SK-N-SH treated with all-trans-retinoic acid at 6 μM for 48 hours (cell line): ENCODE data around the gene OSBPL5.

Experiments
- ATAC-seq: fragments of 200-7000 bp; cut with Tn5 transposase; 3 replicates; pipeline ENCODE4 v1.9.1; 2020; ENCODE audit warnings: mild to moderate bottlenecking, moderate library complexity
- ARNTL ChIP-seq: fragments of 450-650 bp; formaldehyde crosslinking; IDR thresholded peaks from 2 replicates; pipeline ENCODE4 v1.5.0; 2020; ENCODE audit warnings: low read depth, mild to moderate bottlenecking, moderate library complexity, borderline replicate concordance
- BACH2 ChIP-seq: fragments of 250-450 bp; sonication (Bioruptor Pico); IDR thresholded peaks from 2 replicates; pipeline ENCODE4 v1.9.0; 2021; ENCODE audit warnings: mild to moderate bottlenecking, borderline replicate concordance
- CSDC2 ChIP-seq: fragments of 250-450 bp; sonication (Bioruptor Pico); IDR thresholded peaks from 2 replicates; pipeline ENCODE4 v1.5.0; 2020; ENCODE audit warnings: mild to moderate bottlenecking, moderate library complexity
- CSRNP3 ChIP-seq: fragments of 250-450 bp; sonication (Bioruptor Pico); IDR thresholded peaks from 2 replicates; pipeline ENCODE4 v1.5.1; 2021; ENCODE audit warnings: mild to moderate bottlenecking, moderate library complexity
- ESRRG ChIP-seq: fragments of 250-450 bp; sonication (Bioruptor Pico); IDR thresholded peaks from 2 replicates; pipeline ENCODE4 v1.6.1; 2021; ENCODE audit warnings: mild to moderate bottlenecking
- GLIS3 ChIP-seq: fragments of 250-450 bp; sonication (Bioruptor Pico); IDR thresholded peaks from 2 replicates; pipeline ENCODE4 v1.5.0; 2020; ENCODE audit warnings: mild to moderate bottlenecking, moderate library complexity
- OSR1 ChIP-seq: fragments of 250-450 bp; sonication (Bioruptor Pico); IDR thresholded peaks from 2 replicates; pipeline ENCODE4 v1.8.0; 2022; ENCODE audit warnings: moderate library complexity, mild to moderate bottlenecking, inconsistent platforms
- PATZ1 ChIP-seq: fragments of 250-450 bp; sonication (Bioruptor Pico); IDR thresholded peaks from 2 replicates; pipeline ENCODE4 v1.8.0; 2020; ENCODE audit warnings: mild to moderate bottlenecking, moderate library complexity, borderline replicate concordance
- PPARA ChIP-seq: fragments of 250-450 bp; sonication (Bioruptor Pico); IDR thresholded peaks from 2 replicates; pipeline ENCODE4 v1.5.0; 2020; ENCODE audit warnings: mild to moderate bottlenecking, borderline replicate concordance
- RARB ChIP-seq: fragments of 250-450 bp; sonication (Bioruptor Pico); IDR thresholded peaks from 2 replicates; pipeline ENCODE4 v1.8.0; 2021; ENCODE audit warnings: mild to moderate bottlenecking, moderate library complexity
- SNAI2 ChIP-seq: fragments of 250-450 bp; sonication (Bioruptor Pico); IDR thresholded peaks from 2 replicates; pipeline ENCODE4 v1.5.0; 2020; ENCODE audit warnings: mild to moderate bottlenecking, moderate library complexity
- TCF4 ChIP-seq: fragments of 250-450 bp; sonication (Bioruptor Pico); IDR thresholded peaks from 2 replicates; pipeline ENCODE4 v1.8.0; 2021; ENCODE audit warnings: mild to moderate bottlenecking, moderate library complexity, borderline replicate concordance
- TOX ChIP-seq: fragments of 250-450 bp; sonication (Bioruptor Pico); IDR thresholded peaks from 2 replicates; pipeline ENCODE4 v1.8.0; 2021; ENCODE audit warnings: mild to moderate bottlenecking, moderate library complexity, borderline replicate concordance
- ZC3H10 ChIP-seq: fragments of 250-450 bp; sonication (Bioruptor Pico); IDR thresholded peaks from 2 replicates; pipeline ENCODE4 v1.5.1; 2021; ENCODE audit warnings: mild to moderate bottlenecking, moderate library complexity
- ZFP3 ChIP-seq: fragments of 250-450 bp; sonication (Bioruptor Pico); IDR thresholded peaks from 2 replicates; pipeline ENCODE4 v1.5.0; 2020; ENCODE audit warnings: mild to moderate bottlenecking, moderate library complexity
- ZFP30 ChIP-seq: fragments of 450-650 bp; formaldehyde crosslinking; IDR thresholded peaks from 2 replicates; pipeline ENCODE4 v1.5.0; 2022; ENCODE audit warnings: mild to moderate bottlenecking, moderate library complexity
- ZNF565 ChIP-seq: fragments of 450-650 bp; formaldehyde crosslinking; conservative IDR thresholded peaks from 2 replicates; pipeline ENCODE4 v1.5.0; 2020; ENCODE audit warnings: low read depth, mild to moderate bottlenecking, moderate library complexity
- ZNF70 ChIP-seq: fragments of 450-650 bp; formaldehyde crosslinking; IDR thresholded peaks from 2 replicates; pipeline ENCODE4 v1.5.0; 2020; ENCODE audit warnings: mild to moderate bottlenecking, moderate library complexity
- ZNF8 ChIP-seq: fragments of 450-650 bp; formaldehyde crosslinking; IDR thresholded peaks from 2 replicates; pipeline ENCODE4 v1.5.0; 2020; ENCODE audit warnings: mild to moderate bottlenecking, moderate library complexity
- TF ChIP-seq, protein P1 (sequence below): fragments of 250-450 bp; sonication (Bioruptor Pico); IDR thresholded peaks from 2 replicates; pipeline ENCODE4 v1.8.0; 2021; ENCODE audit warnings: low read depth, mild to moderate bottlenecking, moderate library complexity, borderline replicate concordance
- TF ChIP-seq, protein P2 (sequence below): fragments of 250-450 bp; sonication (Bioruptor Pico); IDR thresholded peaks from 2 replicates; pipeline ENCODE4 v1.5.0; 2020; ENCODE audit warnings: mild to moderate bottlenecking, moderate library complexity

The OSBPL5 gene

DNA sequence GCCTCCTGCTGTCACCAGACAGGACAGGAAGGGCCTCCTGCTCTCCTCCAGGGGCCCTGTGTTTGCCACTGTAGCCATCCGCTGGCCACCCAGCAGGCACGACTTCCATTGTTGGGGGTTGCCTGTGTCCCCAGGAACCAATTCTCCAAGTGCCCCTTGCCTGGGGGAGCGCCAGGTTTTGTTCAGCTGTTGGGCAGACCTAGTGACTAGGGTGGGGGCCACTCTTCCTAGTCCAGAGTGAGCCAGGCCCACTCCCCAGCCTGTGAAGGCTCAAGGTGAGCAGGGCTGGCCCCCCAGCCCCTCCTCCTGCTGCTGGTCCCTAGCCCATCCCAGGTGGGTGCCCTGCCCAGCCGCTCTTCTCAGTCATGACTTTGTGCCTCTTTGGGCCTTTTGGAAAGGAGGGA, 30.9 kb downstream of the OSBPL5 start:
- TF ChIP-seq CSDC2 (CRISPR knock-in tag) = no peak
- TF ChIP-seq GLIS3 = no peak
- no peak for TF ChIP-seq BACH2 (CRISPR knock-in tag)
- no peak for TF ChIP-seq PPARA (CRISPR knock-in tag)
- no peak for TF ChIP-seq PATZ1 (CRISPR knock-in tag)
- no peak for TF ChIP-seq CSRNP3 (CRISPR knock-in tag)
- TF ChIP-seq ZC3H10 = no peak
- TF ChIP-seq ZFP30 (CRISPR knock-in tag) = no peak
- TF ChIP-seq TCF4 = no peak
- TF ChIP-seq, protein P1, sequence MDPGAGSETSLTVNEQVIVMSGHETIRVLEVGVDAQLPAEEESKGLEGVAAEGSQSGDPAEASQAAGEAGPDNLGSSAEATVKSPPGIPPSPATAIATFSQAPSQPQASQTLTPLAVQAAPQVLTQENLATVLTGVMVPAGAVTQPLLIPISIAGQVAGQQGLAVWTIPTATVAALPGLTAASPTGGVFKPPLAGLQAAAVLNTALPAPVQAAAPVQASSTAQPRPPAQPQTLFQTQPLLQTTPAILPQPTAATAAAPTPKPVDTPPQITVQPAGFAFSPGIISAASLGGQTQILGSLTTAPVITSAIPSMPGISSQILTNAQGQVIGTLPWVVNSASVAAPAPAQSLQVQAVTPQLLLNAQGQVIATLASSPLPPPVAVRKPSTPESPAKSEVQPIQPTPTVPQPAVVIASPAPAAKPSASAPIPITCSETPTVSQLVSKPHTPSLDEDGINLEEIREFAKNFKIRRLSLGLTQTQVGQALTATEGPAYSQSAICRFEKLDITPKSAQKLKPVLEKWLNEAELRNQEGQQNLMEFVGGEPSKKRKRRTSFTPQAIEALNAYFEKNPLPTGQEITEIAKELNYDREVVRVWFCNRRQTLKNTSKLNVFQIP (CRISPR knock-in tag) = no peak
- no peak for TF ChIP-seq RARB (CRISPR knock-in tag)
- TF ChIP-seq ZNF70 = no peak
- no peak for TF ChIP-seq ESRRG (CRISPR knock-in tag)
- no peak for TF ChIP-seq ARNTL
- no peak for TF ChIP-seq TOX
- no peak for TF ChIP-seq OSR1
- TF ChIP-seq ZFP3 (CRISPR knock-in tag) = no peak
- TF ChIP-seq, protein P2, sequence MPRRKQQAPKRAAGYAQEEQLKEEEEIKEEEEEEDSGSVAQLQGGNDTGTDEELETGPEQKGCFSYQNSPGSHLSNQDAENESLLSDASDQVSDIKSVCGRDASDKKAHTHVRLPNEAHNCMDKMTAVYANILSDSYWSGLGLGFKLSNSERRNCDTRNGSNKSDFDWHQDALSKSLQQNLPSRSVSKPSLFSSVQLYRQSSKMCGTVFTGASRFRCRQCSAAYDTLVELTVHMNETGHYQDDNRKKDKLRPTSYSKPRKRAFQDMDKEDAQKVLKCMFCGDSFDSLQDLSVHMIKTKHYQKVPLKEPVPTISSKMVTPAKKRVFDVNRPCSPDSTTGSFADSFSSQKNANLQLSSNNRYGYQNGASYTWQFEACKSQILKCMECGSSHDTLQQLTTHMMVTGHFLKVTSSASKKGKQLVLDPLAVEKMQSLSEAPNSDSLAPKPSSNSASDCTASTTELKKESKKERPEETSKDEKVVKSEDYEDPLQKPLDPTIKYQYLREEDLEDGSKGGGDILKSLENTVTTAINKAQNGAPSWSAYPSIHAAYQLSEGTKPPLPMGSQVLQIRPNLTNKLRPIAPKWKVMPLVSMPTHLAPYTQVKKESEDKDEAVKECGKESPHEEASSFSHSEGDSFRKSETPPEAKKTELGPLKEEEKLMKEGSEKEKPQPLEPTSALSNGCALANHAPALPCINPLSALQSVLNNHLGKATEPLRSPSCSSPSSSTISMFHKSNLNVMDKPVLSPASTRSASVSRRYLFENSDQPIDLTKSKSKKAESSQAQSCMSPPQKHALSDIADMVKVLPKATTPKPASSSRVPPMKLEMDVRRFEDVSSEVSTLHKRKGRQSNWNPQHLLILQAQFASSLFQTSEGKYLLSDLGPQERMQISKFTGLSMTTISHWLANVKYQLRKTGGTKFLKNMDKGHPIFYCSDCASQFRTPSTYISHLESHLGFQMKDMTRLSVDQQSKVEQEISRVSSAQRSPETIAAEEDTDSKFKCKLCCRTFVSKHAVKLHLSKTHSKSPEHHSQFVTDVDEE = no peak
- no peak for TF ChIP-seq ZNF565 (CRISPR knock-in tag)
- no peak for TF ChIP-seq ZNF8 (CRISPR knock-in tag)
- ATAC-seq = no peak

DNA sequence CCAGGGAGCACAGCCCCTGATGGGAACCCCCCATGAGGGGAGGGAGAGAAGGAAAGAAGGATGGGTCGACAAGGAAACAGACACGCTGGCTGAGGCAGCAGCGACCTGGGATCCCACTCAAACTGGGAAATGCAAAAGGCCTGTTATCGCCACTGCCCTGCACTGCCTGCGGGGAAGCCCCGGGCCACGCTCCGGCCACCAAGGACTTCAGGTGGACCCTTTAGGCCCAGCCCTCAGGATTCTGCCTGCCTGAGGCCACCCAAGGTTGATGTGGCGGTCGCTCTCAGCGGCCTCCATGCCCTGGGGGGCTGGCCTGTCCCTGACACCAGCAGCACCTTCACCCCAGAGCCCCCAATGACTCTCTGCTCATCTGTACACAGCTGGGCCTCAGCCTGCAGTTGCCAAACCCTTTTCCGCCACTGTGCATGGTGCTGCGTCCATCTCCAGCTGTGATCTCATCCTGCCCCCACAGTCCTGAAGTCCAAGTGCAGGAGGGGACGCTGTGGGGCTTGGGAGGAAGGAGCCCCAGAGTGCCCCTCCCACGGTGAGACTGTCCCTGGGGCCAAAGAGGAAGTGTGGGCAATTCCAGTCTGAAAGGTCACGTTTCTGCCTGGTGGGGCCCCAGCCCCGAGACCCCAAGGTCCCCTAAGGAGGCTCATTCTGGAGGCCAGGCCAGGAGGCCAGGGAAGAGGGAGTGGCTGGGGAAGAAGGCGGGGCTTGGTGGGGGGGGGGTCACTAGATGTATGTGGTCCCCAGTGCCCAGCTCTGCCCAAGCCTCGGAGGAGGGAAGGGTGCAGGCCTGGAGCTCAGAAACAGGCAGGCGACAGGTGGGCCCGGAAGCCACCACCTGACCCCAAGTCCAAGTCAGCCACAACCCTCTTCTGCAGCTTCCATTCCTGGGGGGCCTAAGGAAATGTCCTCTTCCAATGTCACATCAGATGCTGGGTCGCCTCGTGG, 31.6 kb downstream of the OSBPL5 start:
- TF ChIP-seq CSRNP3 (CRISPR knock-in tag) (no peak), PPARA (CRISPR knock-in tag) (no peak), ZNF565 (CRISPR knock-in tag) (no peak), ZNF70 (no peak), SNAI2 (CRISPR knock-in tag) (no peak), BACH2 (CRISPR knock-in tag) (no peak), TCF4 (no peak), ZFP30 (CRISPR knock-in tag) (no peak), ESRRG (CRISPR knock-in tag) (no peak), RARB (CRISPR knock-in tag) (no peak), ZFP3 (CRISPR knock-in tag) (no peak), OSR1 (no peak), PATZ1 (CRISPR knock-in tag) (no peak), ZNF8 (CRISPR knock-in tag) (no peak)
- TF ChIP-seq, protein P1 (CRISPR knock-in tag) = no peak
- TF ChIP-seq, protein P2 = no peak

More for the DNA sequence above, 31.6 kb downstream of the OSBPL5 start:
- ATAC-seq = no peak
